NB4 (cell line): ENCODE measurements around the gene ZBTB7C.

ENCODE experiments used
- DNase-seq: peaks from one replicate; pipeline ENCODE4 v3.0.0; 2010; ENCODE audit warnings: low read depth
- H3K4me3 ChIP-seq: one replicate; pipeline ENCODE4 v1.5.1; 2011; ENCODE audit warnings: mild to moderate bottlenecking, low read depth, low read length, moderate library complexity
- MYC ChIP-seq: IDR thresholded peaks from 2 replicates; pipeline ENCODE4 v1.6.1; 2011; ENCODE audit warnings: low read depth, low read length
- POLR2A ChIP-seq: IDR thresholded peaks from 2 replicates; pipeline ENCODE4 v1.6.1; 2011; ENCODE audit warnings: mild to moderate bottlenecking; ENCODE audit not compliant: insufficient read length; ENCODE audit errors: extremely low read depth
- TF ChIP-seq, protein P1 (sequence below): IDR thresholded peaks from 2 replicates; pipeline ENCODE4 v1.6.1; 2011; ENCODE audit warnings: low read depth, low read length
- TF ChIP-seq, protein P2 (sequence below): IDR thresholded peaks from one replicate; pipeline ENCODE4 v1.5.1; 2012; ENCODE audit warnings: low read depth, low read length

ZBTB7C gene

DNA sequence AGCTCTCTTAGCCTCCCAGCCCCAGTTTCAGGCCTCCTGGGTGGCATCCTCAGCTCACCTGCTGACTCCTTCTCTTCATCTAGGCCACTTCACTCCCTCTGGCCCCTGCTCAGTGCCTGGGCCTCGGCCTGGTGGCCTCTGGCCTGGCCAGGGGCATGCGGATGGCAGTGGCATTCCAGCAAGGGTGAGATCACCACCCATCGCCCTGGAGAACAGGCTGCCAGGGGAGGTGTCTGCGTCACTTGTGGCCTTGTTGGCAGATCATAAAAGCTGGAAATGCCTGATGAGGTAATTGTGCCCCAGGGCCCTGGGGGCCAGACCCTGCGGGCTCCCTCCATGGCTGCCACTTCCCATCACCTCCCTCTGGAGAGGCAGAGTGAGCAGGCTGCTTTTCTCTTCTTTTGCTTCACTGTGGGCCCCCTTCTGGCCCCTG lies 406.2 kb downstream of the ZBTB7C start:
- H3K4me3 ChIP-seq, result no peak overlapping the region
- TF ChIP-seq, protein P1, sequence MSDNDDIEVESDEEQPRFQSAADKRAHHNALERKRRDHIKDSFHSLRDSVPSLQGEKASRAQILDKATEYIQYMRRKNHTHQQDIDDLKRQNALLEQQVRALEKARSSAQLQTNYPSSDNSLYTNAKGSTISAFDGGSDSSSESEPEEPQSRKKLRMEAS, result no peak
- TF ChIP-seq MYC (no peak), POLR2A (no peak)
- TF ChIP-seq, protein P2, sequence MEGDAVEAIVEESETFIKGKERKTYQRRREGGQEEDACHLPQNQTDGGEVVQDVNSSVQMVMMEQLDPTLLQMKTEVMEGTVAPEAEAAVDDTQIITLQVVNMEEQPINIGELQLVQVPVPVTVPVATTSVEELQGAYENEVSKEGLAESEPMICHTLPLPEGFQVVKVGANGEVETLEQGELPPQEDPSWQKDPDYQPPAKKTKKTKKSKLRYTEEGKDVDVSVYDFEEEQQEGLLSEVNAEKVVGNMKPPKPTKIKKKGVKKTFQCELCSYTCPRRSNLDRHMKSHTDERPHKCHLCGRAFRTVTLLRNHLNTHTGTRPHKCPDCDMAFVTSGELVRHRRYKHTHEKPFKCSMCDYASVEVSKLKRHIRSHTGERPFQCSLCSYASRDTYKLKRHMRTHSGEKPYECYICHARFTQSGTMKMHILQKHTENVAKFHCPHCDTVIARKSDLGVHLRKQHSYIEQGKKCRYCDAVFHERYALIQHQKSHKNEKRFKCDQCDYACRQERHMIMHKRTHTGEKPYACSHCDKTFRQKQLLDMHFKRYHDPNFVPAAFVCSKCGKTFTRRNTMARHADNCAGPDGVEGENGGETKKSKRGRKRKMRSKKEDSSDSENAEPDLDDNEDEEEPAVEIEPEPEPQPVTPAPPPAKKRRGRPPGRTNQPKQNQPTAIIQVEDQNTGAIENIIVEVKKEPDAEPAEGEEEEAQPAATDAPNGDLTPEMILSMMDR, result no peak
- peak; percentile 67 for DNase-seq

DNA sequence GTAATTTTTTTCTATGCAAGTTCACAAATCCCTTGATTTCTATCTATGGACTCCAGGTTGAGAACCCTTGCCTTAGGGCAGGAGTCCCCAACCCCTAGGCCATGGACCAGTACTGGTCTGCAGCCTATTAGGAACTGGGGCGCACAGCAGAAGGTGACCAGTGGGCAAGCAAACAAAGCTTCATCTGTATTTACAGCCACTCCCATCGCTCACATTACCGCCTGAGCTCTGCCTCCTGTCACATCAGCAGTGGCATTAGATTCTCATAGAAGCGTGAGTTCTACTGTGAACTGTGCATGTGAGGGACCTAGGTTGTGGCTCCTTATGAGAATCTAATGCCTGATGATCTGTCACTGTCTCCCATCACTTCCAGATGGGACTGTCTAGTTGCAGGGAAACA lies 408.5 kb downstream of the ZBTB7C start:
- H3K4me3 ChIP-seq, result no peak overlapping the region
- DNase-seq, result no peak
- TF ChIP-seq, protein P1, result no peak
- TF ChIP-seq POLR2A, result no peak

DNA sequence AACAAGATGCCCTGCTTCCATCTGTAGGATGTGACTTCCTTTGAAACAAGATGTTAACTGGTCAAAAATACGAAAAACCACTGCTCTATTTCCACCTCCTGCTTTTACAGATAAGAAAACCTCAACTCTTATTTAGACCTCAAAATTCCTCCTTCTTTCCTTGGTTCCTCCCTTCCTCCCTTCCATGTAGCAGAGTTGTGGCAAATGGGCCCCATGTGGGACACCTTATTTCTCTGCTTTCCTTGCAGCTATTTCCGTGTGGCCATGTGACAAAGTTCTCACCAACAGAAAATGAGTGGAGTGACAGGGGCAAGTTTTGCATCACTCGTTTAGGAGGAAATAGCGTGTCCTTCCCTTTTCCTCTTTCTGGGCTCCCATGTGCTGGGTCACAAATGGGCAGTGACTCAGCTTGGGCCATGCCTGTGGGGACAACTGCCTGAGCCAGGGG lies 409.4 kb downstream of the ZBTB7C start:
- peak; percentile 95 for DNase-seq
- no peak overlapping the region for H3K4me3 ChIP-seq
- peak; percentile 69 for TF ChIP-seq MYC
- TF ChIP-seq, protein P2, result no peak
- TF ChIP-seq, protein P1, result peak; percentile 91

DNA sequence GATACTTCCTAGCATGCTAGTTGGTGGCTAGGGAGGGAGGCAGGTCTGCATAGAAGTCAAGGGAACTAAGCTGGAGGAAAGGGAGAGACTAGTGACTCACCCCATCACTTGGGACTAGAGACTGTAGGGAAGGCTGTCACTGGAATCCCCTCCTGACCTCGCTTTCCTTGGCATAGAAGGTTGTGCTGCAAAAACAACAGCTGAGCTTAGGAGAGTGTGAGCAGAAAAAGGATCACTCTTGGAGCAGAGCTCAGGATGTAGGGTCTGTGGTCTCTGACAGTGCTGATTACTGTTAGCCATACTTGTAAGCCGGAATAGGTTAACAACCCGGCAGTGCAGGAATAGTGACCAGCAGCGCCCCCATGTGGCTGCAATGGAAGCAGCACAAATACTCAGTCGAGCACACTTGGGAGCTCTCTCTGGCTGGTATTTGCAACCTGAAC lies 411.8 kb downstream of the ZBTB7C start:
- peak; percentile 67 for DNase-seq
- no peak overlapping the region for H3K4me3 ChIP-seq
- no peak for TF ChIP-seq POLR2A
- TF ChIP-seq, protein P2, result peak; percentile 68

DNA sequence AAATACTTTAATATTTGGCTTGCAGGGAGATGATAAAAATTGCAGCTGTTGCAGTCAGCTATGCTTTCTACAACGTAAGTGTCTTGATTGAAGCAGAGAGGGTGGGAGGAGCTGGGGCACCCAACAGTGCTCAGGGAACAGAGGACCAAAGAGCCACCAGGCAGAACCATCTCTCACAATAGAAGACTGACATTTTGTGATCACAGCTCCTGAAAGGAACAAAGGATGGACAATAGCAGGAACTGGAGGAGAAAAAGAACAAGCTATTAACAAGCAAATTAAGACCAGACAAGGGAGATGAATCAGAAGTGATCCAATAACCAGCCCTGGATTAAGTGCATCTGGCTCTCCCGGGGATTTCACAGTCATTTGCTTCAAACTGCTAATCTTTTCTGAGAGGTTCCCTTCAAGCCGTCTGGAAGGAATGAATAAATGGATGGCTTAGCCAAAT lies 413.1 kb downstream of the ZBTB7C start:
- no peak overlapping the region for H3K4me3 ChIP-seq
- TF ChIP-seq POLR2A (no peak), MYC (no peak)
- TF ChIP-seq, protein P2, result no peak
- TF ChIP-seq, protein P1, result no peak
- DNase-seq, result no peak

DNA sequence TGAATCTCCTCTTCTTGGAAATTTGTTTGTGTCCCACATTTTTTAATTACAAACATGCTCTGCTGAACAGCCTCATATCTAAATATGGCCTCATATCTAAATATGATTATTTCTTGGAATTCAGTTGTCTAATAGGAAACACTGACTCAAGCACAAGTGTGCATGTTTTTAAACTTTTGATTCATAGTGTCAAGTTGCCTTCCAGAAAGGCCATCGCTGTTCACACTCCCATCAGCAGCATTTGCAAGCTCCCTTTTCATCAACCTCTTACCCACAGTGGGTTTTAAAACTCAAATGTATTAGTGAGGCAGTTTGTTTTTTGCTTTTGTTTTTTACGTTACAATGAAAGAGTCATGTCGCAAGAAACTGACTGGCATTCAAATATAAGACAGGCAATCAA lies 413.5 kb downstream of the ZBTB7C start:
- H3K4me3 ChIP-seq, result no peak overlapping the region
- no peak for DNase-seq
- TF ChIP-seq MYC, result no peak
- no peak for TF ChIP-seq POLR2A
- TF ChIP-seq, protein P2, result no peak
- TF ChIP-seq, protein P1, result no peak
